Right forelimb (tissue), 1 donor: ENCODE measurements around the gene PLEKHA7.
"Not testable (repeated sequence)": the region's sequence is repeated elsewhere in the genome, so short reads cannot be mapped to it uniquely, and the experiment has no call there.

Source experiments
- DNase-seq: peaks from one replicate; pipeline ENCODE4 v3.0.0-alpha.2; 2018

PLEKHA7 gene

DNA sequence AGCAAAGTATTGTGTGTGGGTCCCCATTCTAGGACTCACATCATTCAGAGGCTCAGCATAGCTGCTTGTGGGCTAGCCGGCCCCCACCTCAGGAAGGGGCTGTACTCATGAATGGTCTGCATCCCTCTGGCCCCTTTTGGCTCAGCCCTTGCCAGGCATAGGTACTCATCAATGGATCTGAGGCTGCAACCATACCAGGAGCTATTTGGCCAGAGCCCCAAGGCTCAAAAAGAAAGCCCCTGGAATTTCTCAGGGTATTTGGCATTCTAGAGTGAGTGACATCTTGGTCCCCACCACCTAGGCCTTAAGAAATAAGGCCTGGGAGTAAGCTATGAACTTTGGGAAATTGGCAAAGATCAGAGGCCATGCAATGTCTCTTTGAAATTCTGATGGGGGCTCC, 38.3 kb downstream of the PLEKHA7 start:
- DNase-seq = no peak

DNA sequence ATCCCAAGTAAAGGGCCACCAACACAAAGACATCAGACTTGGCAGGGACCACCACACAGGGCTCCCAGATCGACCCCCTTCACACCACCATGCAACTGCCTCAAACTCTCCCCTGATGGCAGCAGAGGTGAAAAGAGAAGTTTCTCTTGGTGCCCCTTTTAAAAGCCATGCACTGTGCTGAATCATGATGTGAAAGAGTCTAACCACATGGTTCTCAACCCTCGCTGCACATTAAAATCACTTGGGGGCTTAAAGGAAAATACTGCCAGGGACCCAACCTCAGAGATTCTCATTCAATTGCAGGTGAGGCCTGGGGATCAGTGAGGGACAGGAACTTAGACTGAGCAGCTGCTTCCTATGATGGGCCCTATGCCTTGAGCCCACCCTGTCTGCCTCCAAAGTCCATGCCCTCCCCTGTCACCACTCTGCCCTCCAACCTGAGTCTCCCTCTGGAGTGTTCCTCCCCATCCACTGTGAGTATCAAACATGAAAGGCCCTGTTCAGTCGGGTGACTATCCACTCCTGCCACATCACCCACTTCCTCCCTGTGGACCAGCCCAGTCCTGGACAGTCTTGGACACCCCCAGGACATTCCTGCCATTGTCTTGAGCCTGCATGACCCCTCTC, 40.8 kb downstream of the PLEKHA7 start:
- DNase-seq = no peak

GRCh38 chr11:16969010-16969999, 44.9 kb downstream of the PLEKHA7 start:
- DNase-seq = no peak

GRCh38 chr11:16968196-16968595, 46.0 kb downstream of the PLEKHA7 start:
- no peak for DNase-seq

GRCh38 chr11:16966930-16967671, 47.1 kb downstream of the PLEKHA7 start:
- DNase-seq = no peak

GRCh38 chr11:16964501-16964900, 49.7 kb downstream of the PLEKHA7 start:
- DNase-seq = no peak

- DNase-seq = no peak
Measured at GRCh38 chr11:16963316-16963876, 50.8 kb downstream of the PLEKHA7 start.

DNA sequence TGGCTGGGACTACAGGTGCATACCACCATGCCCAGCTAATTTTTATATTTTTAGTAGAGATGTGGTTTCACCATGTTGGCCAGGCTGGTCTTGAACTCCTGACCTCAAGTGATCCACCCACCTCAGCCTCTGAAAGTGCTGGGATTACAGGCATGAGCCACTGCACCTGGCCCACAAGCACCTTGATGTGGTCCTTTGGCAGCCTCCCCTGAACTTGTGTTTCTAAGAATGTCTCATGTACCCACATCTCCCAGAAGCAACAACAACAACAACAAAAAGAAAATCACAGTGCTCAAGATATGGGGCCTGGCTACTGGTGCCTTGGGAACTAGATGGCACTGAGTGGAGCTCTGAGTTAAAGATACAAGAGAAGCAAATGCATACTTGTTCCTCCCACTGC, 51.6 kb downstream of the PLEKHA7 start:
- DNase-seq = not testable (repeated sequence)

GRCh38 chr11:16962146-16962545, 52.1 kb downstream of the PLEKHA7 start:
- no peak for DNase-seq

GRCh38 chr11:16960250-16960649, 54.0 kb downstream of the PLEKHA7 start:
- no peak for DNase-seq

- DNase-seq = no peak
Measured at GRCh38 chr11:16959602-16960001, 54.6 kb downstream of the PLEKHA7 start.

DNA sequence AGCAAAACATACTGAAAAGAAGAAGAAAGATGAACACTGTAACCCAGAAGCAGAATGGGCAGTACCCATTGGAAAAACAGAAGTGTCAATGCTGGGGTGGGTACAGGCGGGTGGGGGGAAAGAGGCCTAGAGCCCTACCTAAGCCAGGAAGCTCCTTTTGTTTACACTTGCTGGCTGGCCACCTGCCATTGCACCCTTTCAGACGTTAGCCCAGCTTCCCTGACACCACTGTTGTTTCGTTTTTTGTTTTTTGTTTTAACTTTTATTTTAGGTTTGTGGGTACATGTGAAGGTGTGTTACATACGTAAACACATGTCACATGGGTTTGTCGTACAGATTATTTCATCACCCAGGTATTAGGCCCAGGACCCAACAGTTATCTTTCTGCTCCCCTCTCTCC, 55.4 kb downstream of the PLEKHA7 start:
- DNase-seq = no peak

GRCh38 chr11:16956538-16957153, 57.6 kb downstream of the PLEKHA7 start:
- no peak for DNase-seq

- DNase-seq = no peak
Measured at GRCh38 chr11:16953663-16954062, 60.6 kb downstream of the PLEKHA7 start.

DNA sequence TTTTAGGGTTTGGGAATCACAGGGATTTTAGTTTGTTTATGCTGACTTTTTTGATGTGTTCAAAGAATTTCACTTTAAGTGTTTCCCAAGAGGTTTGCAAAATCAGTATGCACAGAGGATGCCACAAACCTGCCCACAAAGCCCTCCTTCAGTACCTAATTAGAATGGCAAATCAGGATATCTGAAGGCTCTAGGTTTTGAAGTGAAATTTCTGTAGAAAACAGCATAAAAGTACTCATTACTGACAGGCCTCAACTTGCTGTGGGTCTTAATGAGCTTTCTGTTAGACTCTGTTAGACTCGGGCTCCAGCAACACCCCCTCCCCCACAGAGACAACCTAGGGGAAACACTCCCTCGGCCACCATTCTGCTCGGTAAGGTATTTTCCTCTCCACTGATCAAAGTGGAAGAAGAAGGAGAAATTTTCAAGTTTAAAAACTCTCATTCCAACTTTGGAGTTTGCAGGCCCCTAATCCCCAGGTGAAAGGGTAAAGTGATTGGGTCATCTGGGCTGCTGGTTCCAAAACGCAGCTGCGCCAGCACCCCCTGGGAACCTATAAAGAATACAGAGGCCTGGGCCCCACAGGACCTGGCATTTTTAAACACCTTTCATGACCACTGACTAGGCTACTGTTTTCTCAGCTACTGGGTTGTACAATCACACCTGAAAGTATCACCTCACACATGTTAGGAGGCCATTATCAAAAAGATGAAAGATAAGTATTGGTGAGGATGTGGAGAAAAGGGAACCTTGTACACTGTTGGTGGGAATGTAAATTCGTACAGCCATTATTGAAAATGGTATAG, 67.5 kb downstream of the PLEKHA7 start:
- no peak for DNase-seq

DNA sequence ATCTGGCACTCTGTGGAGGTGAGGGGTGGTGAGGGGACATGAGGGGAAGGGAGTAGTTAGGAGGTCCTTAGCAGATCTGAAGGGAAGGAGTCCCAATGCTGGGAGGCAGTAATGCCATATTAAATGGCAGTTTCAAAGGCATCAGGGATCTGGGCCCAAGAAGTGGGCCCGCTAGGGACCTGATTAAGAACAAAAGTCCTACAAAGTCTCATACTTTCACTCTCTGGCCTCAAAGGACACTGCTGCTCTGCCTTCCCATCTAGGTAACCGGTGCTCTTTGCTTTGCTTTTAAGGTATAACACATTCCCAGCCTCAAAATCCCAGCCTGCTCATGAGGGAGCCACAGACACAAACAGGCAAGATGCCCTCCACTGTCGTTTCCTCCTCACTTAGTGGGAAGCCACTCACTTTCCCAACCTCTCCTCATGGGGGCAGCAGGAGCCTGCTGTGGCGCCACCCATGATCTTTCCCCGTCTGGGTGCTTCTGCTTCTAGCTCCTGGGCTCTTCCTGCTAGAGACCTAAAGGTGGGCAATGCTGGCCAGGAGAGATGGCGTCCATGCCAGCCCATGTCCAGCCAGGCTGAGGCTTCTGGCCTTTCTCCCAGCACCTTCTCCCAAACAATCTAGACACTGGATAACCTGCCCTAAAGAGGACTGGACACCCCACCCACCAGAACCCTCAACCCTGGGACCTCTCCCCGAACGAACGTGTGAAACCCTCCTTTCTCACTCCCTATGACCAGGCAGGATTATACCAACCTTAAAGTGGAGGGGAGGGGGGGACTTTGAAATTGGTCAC, 68.3 kb downstream of the PLEKHA7 start:
- peak; percentile 54 for DNase-seq

GRCh38 chr11:16942911-16943310, 71.3 kb downstream of the PLEKHA7 start:
- no peak for DNase-seq

- DNase-seq = no peak
Measured at GRCh38 chr11:16942342-16942741, 71.9 kb downstream of the PLEKHA7 start.

DNA sequence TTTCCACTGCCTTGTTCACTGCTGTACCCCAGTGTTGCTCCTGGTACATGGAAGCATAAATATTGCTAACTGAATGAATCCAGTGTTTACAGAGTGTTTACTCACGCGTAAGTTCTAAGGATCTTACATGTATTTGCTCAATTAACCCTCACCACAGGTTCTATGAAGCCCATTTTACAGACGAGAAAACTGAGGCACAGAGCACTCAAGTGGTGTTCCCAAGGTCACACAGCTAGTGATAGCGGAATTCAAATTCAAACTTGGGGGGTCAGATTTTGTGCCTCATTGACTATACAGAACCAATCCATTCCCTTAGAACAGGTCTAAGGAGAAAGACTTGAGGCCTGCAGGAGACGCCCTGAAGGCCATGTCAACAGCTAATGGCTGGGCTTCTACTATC, 72.3 kb downstream of the PLEKHA7 start:
- no peak for DNase-seq

- DNase-seq = no peak
Measured at GRCh38 chr11:16938061-16938460, 76.2 kb downstream of the PLEKHA7 start.

- no peak for DNase-seq
Measured at GRCh38 chr11:16936643-16937042, 77.6 kb downstream of the PLEKHA7 start.
